ENCODE data around the gene KCNQ1. TPM values are rescaled to one million over a fixed set of nuclear protein-coding genes. Genes with fewer than 3 reads are reported as not detected.

Gene KCNQ1
- total and polyA plus RNA-seq, 12 donors: 11.0 to 447 (median 320) TPM

- H3K9me3 ChIP-seq (replicated peaks in 1 of 3): no peaks in the 10 kb centered on the region
- DNase-seq: no peak
- peaks cover 4 to 7% of the 10 kb centered on the region in 2 donors for H3K4me1 ChIP-seq (replicated peaks in 1 of 2)
- WGBS, 4 donors: 90 to 95% (median 93%) methylated on average over 11 of the region's 11 CpGs
- H3K36me3 ChIP-seq (replicated peaks in 1 of 2): no peaks in the 10 kb centered on the region
- no peak overlapping the region for H3K4me3 ChIP-seq
- TF ChIP-seq POLR2A (IDR thresholded peaks at IDR 0.05) (no peak), CTCF (IDR thresholded peaks at IDR 0.05) (no peak)
- no peak overlapping the region for H3K27ac ChIP-seq
- H3K27me3 ChIP-seq: peaks cover 15% of the 10 kb centered on the region
- intact Hi-C loops (cut with DNase I): no loop called here
Measured at GRCh38 chr11:2865922-2866577, 421.2 kb downstream of the KCNQ1 start.

- no peaks in the 10 kb centered on the region for H3K9me3 ChIP-seq (replicated peaks in 1 of 3)
- H3K27me3 ChIP-seq: peaks cover 15% of the 10 kb centered on the region
- WGBS, 4 donors: 88 to 100% (median 97%) methylated on average over 2 to 5 of the region's 5 CpGs
- no peaks in the 10 kb centered on the region for H3K36me3 ChIP-seq (replicated peaks in 1 of 2)
- intact Hi-C loops (cut with DNase I): no loop called here
- no peak overlapping the region for H3K27ac ChIP-seq
- DNase-seq: no peak
- TF ChIP-seq CTCF (IDR thresholded peaks at IDR 0.05) (no peak), POLR2A (IDR thresholded peaks at IDR 0.05) (no peak)
- H3K4me1 ChIP-seq (replicated peaks in 1 of 2): peaks cover 4 to 11% of the 10 kb centered on the region in 2 donors
- H3K4me3 ChIP-seq: no peak overlapping the region
Measured at GRCh38 chr11:2867142-2867541, 422.3 kb downstream of the KCNQ1 start.

GRCh38 chr11:2867722-2868505, 423.1 kb downstream of the KCNQ1 start:
- H3K4me3 ChIP-seq: peak overlapping the region in 1 of 4 donors; percentile 23
- no peaks in the 10 kb centered on the region for H3K9me3 ChIP-seq (replicated peaks in 1 of 3)
- 71 to 78% (median 75%) methylated on average over 24 to 25 of the region's 25 CpGs for WGBS, 4 donors
- H3K36me3 ChIP-seq (replicated peaks in 1 of 2): no peaks in the 10 kb centered on the region
- H3K27me3 ChIP-seq: peaks cover 15% of the 10 kb centered on the region
- H3K27ac ChIP-seq: no peak overlapping the region
- H3K4me1 ChIP-seq (replicated peaks in 1 of 2): peaks cover 0 to 7% of the 10 kb centered on the region in 2 donors
- intact Hi-C loops (cut with DNase I): no loop called here
- TF ChIP-seq CTCF (IDR thresholded peaks at IDR 0.05) (no peak), POLR2A (IDR thresholded peaks at IDR 0.05) (no peak)
- no peak for DNase-seq

GRCh38 chr11:2868506-2869133, 423.8 kb downstream of the KCNQ1 start:
- 24 to 36% (median 34%) methylated on average over 7 to 16 of the region's 16 CpGs for WGBS, 4 donors
- intact Hi-C loops (cut with DNase I): no loop called here
- Histone ChIP-seq H3K4me3 (peak overlapping the region in 1 of 4 donors; percentile 23), H3K27me3 (peaks cover 15% of the 10 kb centered on the region), H3K4me1 (replicated peaks in 1 of 2) (peaks cover 0 to 7% of the 10 kb centered on the region in 2 donors), H3K9me3 (replicated peaks in 1 of 3) (no peaks in the 10 kb centered on the region), H3K36me3 (replicated peaks in 1 of 2) (no peaks in the 10 kb centered on the region), H3K27ac (no peak overlapping the region)
- no peak for TF ChIP-seq POLR2A (IDR thresholded peaks at IDR 0.05)
- no peak for TF ChIP-seq CTCF (IDR thresholded peaks at IDR 0.05)
- DNase-seq: no peak

All from adrenal gland (tissue), 12 donors.